Measurements from ENCODE around the gene MRPL21. TPM values are rescaled to one million over a fixed set of nuclear protein-coding genes. Genes with fewer than 3 reads are reported as not detected.

The MRPL21 gene
- total and polyA plus RNA-seq, 2 of the 13 experiments (the other 11 are each of a cell fraction or from before 2014, with no cell fraction given): 61.5 to 100 TPM

GRCh38 chr11:68845351-68846002 is 58.2 kb downstream of the MRPL21 start (continued):
- TF ChIP-seq, protein P1, sequence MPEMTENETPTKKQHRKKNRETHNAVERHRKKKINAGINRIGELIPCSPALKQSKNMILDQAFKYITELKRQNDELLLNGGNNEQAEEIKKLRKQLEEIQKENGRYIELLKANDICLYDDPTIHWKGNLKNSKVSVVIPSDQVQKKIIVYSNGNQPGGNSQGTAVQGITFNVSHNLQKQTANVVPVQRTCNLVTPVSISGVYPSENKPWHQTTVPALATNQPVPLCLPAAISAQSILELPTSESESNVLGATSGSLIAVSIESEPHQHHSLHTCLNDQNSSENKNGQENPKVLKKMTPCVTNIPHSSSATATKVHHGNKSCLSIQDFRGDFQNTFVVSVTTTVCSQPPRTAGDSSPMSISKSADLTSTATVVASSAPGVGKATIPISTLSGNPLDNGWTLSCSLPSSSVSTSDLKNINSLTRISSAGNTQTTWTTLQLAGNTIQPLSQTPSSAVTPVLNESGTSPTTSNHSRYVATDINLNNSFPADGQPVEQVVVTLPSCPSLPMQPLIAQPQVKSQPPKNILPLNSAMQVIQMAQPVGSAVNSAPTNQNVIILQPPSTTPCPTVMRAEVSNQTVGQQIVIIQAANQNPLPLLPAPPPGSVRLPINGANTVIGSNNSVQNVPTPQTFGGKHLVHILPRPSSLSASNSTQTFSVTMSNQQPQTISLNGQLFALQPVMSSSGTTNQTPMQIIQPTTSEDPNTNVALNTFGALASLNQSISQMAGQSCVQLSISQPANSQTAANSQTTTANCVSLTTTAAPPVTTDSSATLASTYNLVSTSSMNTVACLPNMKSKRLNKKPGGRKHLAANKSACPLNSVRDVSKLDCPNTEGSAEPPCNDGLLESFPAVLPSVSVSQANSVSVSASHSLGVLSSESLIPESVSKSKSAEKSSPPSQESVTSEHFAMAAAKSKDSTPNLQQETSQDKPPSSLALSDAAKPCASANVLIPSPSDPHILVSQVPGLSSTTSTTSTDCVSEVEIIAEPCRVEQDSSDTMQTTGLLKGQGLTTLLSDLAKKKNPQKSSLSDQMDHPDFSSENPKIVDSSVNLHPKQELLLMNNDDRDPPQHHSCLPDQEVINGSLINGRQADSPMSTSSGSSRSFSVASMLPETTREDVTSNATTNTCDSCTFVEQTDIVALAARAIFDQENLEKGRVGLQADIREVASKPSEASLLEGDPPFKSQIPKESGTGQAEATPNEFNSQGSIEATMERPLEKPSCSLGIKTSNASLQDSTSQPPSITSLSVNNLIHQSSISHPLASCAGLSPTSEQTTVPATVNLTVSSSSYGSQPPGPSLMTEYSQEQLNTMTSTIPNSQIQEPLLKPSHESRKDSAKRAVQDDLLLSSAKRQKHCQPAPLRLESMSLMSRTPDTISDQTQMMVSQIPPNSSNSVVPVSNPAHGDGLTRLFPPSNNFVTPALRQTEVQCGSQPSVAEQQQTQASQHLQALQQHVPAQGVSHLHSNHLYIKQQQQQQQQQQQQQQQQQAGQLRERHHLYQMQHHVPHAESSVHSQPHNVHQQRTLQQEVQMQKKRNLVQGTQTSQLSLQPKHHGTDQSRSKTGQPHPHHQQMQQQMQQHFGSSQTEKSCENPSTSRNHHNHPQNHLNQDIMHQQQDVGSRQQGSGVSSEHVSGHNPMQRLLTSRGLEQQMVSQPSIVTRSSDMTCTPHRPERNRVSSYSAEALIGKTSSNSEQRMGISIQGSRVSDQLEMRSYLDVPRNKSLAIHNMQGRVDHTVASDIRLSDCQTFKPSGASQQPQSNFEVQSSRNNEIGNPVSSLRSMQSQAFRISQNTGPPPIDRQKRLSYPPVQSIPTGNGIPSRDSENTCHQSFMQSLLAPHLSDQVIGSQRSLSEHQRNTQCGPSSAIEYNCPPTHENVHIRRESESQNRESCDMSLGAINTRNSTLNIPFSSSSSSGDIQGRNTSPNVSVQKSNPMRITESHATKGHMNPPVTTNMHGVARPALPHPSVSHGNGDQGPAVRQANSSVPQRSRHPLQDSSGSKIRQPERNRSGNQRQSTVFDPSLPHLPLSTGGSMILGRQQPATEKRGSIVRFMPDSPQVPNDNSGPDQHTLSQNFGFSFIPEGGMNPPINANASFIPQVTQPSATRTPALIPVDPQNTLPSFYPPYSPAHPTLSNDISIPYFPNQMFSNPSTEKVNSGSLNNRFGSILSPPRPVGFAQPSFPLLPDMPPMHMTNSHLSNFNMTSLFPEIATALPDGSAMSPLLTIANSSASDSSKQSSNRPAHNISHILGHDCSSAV (CRISPR knock-in tag; IDR thresholded peaks at IDR 0.05; ENCODE audit: borderline replicate concordance): no peak
- TF ChIP-seq REXO4 (CRISPR knock-in tag; IDR thresholded peaks at IDR 0.05; ENCODE audit: borderline replicate concordance) (no peak; the same call in 1 of the 2 replicates), PAF1 (CRISPR knock-in tag; IDR thresholded peaks at IDR 0.05) (no peak), TRIM24 (CRISPR knock-in tag; IDR thresholded peaks at IDR 0.05) (peak; percentile 69; the same call in 1 of the 2 replicates), HMGXB4 (CRISPR knock-in tag; IDR thresholded peaks at IDR 0.05; ENCODE audit: borderline replicate concordance in 1 of 2, low read depth in 1 of 2) (peak; percentile 50 to 62; a peak in 2 of 4 replicates), ZNF737 (CRISPR knock-in tag; IDR thresholded peaks at IDR 0.05; ENCODE audit: borderline replicate concordance) (0 out of 2 replicates have a peak, but pooled peaks have one; percentile 25), ZNF549 (CRISPR knock-in tag; IDR thresholded peaks at IDR 0.05) (no peak), ZNF766 (CRISPR knock-in tag; IDR thresholded peaks at IDR 0.05; ENCODE audit: borderline replicate concordance) (no peak), KAT2B (IDR thresholded peaks at IDR 0.05; ENCODE audit: borderline replicate concordance, low read depth, low read length) (no peak), ZNF772 (CRISPR knock-in tag; IDR thresholded peaks at IDR 0.05) (peak; percentile 98), ZNF430 (CRISPR knock-in tag; IDR thresholded peaks at IDR 0.05) (peak; percentile 42; the same call in 1 of the 2 replicates), ARHGAP35 (CRISPR knock-in tag; IDR thresholded peaks at IDR 0.05; ENCODE audit: borderline replicate concordance) (no peak), ZNF644 (CRISPR knock-in tag; IDR thresholded peaks at IDR 0.05; ENCODE audit: low read depth) (no peak)
- TF ChIP-seq, protein P2, sequence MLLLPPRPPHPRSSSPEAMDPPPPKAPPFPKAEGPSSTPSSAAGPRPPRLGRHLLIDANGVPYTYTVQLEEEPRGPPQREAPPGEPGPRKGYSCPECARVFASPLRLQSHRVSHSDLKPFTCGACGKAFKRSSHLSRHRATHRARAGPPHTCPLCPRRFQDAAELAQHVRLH (CRISPR knock-in tag; IDR thresholded peaks at IDR 0.05; ENCODE audit: borderline replicate concordance, low read depth): peak; percentile 92; the same call in 1 of the 2 replicates
- TF ChIP-seq, protein P3, sequence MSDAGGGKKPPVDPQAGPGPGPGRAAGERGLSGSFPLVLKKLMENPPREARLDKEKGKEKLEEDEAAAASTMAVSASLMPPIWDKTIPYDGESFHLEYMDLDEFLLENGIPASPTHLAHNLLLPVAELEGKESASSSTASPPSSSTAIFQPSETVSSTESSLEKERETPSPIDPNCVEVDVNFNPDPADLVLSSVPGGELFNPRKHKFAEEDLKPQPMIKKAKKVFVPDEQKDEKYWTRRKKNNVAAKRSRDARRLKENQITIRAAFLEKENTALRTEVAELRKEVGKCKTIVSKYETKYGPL (CRISPR knock-in tag; IDR thresholded peaks at IDR 0.05): no peak
- TF ChIP-seq, protein P4, sequence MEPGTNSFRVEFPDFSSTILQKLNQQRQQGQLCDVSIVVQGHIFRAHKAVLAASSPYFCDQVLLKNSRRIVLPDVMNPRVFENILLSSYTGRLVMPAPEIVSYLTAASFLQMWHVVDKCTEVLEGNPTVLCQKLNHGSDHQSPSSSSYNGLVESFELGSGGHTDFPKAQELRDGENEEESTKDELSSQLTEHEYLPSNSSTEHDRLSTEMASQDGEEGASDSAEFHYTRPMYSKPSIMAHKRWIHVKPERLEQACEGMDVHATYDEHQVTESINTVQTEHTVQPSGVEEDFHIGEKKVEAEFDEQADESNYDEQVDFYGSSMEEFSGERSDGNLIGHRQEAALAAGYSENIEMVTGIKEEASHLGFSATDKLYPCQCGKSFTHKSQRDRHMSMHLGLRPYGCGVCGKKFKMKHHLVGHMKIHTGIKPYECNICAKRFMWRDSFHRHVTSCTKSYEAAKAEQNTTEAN (CRISPR knock-in tag; conservative IDR thresholded peaks at IDR 0.05): peak; percentile 97

All from HepG2 (cell line).